Stimulated activated CD4-positive, alpha-beta T cell treated with anti-CD3 and anti-CD28 coated beads, TNF-alpha, amount 100 ng/mL, for 1 hour (primary cell): ENCODE data around the gene PLD6.
"Not testable (repeated sequence)": the region's sequence is repeated elsewhere in the genome, so short reads cannot be mapped to it uniquely, and the experiment has no call there.

Experiments
- DNase-seq, 3 donors: peaks; one replicate each; pipeline ENCODE4 v3.0.0-alpha.2; 2020; ENCODE audit warnings: low read depth in 3 of 3, low spot score in 1 of 3

PLD6 gene

DNA sequence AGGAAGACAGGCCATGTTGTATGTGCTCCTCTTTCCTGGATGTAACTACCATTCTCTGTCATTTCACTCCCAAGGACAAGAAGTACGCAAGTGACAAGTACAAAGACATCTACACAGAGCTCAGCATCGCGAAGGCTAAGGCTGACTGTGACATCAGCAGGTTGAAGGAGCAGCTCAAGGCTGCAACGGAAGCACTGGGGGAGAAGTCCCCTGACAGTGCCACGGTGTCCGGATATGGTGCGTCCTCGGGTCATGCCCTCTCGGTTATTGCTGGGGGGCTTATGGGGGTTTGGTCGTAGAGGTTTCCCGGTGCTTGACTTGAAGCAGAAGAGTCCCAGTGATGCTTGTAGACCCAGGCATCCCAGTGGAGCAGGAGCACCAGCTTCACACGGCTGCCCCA lies 29.0 kb downstream of the PLD6 start:
- DNase-seq: no peak

DNA sequence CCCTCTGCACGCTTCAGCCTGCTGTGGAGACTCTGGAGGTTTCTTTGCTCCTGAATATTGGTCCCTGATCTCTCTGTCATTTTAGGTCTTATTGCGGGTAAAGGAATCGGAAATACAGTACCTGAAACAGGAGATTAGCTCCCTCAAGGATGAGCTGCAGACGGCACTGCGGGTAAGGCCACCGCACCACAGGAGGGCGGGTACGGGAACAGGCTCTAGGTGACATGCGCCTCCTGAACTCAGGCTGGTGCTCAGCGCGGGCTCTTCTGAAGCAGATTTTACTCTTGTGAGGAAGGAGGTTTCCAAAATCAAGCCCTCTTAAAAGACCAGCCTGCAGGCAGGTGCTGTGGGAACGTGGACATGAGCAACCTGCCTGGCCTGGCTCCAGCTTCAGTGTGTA lies 29.8 kb downstream of the PLD6 start:
- DNase-seq: no peak

DNA sequence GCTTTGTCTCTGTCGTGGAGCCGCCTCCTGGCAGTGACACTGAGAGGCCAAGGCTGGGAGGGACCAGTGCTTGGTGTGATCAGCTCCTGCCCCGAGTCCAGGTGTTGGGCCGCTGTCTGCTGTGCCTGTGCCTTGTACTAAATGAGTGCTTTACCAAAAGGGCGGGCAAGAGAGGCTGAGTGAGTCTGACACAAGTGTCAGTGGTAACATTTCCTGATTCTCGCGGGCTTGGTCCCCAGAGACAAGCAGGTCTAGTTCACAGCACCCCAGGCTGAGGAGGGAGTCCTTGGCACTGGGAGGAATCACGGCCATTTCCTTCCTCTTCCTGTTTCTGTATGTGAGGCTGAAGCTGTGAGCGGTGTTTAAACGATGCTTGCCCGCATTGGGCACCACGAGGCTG lies 30.2 kb downstream of the PLD6 start:
- DNase-seq: no peak

DNA sequence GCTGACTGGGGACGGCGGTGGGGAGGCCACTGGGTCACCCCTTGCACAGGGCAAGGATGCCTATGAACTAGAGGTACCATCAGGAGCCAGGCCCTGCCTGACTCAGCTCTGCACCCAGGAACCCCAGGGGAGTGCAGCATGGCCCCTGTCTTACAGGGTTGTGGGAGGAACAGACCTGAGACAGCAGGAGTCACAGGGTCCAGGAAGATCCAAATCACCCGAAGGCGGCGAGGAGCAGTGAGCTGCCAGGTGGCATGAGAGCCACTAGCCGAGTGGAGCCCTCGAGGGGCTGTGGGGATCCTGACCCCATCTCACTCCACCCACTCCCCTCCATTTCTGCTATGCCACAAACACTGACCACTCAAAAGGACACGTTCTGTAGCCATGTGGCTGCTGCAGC lies 30.8 kb downstream of the PLD6 start:
- DNase-seq: no peak

DNA sequence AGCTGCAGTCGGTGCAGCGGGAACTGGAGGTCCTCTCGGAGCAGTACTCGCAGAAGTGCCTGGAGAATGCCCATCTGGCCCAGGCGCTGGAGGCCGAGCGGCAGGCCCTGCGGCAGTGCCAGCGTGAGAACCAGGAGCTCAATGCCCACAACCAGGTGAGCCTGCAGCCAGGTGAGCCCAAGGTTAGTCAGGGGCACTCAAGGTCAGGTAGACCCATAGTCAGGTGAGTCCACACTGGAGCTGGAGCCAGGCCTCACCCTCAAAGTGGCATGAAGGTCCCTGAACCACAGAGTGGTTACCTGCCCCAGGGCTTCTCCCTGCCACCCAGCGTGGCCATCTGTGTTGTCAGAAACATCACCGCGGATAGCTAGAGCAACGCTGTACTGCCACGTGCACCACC lies 32.2 kb downstream of the PLD6 start:
- DNase-seq: no peak

DNA sequence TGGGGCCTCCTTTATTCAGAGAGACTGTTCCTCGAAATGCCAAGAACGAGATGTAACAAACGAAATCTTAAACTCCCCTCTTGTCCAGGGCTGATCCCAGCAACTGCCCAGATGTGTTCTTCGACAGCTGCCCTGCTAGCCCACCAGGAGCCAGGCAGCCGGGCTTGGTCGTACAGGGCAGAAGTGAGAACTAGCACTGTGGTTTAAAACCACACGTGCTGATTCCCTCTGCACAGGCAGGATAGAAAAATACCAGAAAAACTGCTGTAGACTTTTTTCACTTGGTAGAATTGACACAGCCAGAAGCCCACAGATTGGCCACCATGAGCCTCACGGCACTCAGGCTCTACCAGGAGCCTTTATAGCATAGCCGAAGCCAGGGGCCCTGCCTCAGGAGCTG lies 33.1 kb downstream of the PLD6 start:
- no peak for DNase-seq

DNA sequence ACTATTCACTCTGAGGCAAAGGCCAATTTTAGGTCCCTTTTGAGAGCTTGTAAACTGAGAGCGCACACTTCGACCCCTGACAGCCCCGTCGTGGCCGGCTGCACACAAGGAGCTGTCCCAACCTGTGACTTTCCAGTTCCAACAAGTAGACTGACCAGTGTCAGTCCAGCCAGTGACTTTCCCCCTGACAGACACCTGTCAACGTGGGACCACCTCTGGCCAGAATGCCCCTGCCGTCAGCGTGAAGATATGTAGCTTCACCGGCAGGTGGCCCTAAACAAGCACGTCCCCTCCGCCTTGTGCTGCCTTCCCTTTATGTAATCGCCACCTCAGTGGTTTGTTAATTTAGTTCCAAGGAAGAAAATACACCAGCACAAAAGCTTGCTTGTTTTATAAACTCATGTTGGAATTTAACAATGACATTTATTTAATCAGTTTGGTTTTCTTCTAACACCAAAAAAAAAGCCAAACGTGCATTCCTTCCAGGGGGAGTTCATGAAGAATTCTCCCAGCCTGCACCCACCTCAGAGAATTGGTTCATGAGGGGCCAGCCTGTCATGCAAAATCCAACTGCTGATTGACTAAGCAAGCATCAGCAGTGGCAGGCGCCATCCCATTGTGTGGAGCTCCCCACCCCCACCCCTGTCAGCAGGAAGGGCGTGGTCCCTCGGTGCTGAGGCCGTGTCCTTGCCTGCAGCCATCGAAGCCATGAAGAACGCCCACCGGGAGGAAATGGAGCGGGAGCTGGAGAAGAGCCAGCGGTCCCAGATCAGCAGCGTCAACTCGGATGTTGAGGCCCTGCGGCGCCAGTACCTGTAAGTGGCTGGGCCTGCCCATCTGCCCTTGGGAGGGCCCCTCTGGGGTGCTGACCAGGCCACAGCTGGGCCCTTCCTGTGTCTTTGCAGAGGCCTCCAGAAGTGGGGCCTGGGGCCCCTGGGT lies 33.9 kb downstream of the PLD6 start:
- no peak for DNase-seq

DNA sequence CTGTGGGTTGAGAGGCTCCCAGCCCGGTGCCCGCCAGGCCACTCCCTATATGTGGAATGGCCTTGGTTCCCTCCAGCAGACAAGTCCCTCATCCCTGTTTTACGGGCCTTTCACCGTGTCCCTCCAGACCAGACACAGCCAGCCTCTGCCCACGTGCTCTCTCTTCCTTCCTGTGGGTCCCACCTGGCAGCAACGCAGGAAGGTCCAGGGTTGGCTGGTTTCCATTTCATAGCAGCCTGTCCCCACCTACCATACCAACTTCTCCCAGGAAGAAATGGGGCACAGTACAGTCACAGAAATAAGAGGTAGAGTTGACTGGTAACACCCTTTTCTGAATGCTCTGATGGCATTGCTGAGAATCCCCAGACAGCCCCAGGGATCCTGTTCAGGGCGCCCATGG lies 34.9 kb downstream of the PLD6 start:
- DNase-seq: no peak

DNA sequence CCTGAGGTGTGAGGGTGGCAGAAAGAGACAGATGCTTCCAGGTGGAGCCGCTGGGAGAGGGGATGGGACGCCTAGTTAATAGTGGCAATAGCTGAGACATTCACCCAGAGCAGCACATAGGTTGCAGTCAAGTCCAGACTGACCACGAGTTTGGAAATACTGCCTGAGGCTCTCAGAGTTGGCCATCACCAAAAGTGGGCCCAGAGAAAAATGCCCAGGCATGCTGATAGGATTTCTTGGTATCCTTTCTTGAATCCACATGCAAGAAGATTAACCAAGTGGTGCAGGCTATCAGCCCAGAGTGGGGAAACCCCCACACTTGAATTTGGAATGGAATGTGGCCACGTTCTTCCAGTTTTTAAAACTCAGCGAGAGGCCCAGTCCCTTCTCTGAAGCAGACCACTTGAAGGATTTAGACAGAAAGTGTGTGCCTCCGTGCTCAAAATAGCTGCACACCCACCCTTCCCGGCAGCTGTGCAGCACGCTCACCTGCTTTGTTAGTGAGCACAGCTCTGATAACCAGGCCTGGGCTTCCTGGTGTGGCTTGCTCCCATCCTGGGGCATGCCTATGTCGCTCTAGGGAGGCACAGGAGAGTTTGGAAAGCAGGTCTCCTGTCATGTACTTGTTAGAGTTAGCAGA lies 35.7 kb downstream of the PLD6 start:
- DNase-seq: no peak

DNA sequence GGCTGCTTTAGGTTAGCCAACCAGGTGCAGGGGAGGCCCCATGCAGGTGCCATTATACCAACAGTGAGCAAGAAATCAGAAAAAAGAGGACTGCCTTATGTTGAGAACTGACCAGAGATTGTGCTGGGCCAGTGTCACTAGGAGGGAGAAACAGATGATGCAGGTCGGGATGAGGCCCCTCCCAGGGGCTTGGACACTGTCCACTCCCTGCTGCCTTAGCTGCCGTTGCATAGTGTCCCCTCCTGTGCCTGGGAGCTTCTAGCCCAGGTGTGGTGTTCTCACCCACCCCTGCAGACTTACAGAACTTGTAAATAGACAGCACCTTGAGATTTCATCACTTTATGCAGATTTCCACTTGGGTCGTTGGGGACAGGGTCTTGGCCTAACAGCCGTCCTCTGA lies 36.7 kb downstream of the PLD6 start:
- DNase-seq: no peak

DNA sequence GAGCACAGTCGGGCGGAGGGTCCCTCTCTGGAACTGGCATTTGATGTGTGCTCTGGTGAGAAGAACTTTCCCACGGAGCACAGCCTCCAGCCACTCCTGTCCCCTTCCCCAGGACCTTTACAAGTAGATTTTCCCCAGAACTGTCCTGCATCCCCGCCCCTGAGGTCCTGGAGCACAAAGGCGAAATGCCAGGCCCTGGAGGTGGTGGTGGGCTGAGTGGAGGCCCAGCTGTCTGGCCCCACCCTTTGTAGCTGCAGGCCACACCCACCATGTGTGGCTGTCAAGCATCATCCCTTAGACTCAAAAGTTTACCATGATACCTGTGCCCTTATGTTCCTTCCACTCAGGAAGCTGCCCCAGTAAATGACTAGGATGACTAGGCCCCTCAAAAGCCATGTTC lies 37.7 kb downstream of the PLD6 start:
- DNase-seq: no peak

DNA sequence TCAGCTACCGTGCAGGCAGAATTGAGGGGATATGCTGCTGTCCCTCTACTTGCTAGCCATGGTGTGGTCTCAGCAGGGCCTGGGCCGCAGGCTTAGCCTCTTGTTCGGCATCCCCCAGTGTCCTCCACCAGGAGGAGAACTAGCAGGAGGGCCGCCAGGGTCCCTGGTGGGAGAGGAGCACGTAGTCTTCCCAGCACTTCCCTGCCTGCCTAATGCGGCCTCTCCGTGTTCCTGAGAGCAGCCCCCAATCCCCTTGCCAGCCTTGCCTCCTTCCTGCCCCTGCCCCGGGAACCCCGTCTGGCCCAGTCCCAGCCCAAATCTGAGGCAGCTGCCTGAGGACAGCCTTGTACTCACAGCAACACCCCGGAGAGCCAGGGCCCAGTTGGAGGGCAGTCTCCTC lies 38.1 kb downstream of the PLD6 start:
- no peak for DNase-seq

DNA sequence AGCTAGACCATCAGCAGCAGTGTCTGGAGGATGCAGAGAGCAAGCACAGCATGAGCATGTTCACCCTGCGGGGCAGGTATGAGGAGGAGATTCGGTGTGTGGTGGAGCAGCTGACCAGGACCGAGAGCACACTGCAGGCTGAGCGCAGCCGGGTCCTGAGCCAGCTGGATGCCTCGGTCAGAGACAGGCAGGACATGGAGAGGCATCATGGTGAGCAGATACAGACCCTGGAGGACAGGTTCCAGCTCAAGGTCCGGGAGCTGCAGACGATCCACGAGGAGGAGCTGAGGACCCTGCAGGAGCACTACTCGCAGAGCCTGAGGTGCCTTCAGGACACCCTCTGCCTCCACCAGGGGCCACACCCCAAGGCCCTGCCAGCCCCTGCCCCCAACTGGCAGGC lies 38.8 kb downstream of the PLD6 start:
- no peak for DNase-seq

DNA sequence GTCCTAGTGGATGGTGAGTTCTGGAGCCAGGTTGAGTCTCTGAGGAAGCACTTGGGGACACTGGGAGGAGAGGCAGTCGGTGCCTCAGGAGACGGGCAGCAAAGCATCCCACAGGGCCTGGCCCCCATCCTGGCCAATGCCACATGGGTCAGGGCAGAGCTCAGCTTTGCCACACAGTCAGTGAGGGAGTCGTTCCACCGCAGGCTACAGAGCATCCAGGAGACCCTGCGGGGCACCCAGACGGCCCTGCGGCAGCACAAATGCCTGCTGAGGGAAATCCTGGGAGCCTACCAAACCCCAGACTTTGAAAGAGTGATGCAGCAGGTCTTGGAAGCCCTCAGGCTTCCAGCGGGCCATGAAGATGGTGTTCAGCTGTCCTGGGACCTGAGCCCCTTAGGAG lies 39.7 kb downstream of the PLD6 start:
- no peak for DNase-seq

DNA sequence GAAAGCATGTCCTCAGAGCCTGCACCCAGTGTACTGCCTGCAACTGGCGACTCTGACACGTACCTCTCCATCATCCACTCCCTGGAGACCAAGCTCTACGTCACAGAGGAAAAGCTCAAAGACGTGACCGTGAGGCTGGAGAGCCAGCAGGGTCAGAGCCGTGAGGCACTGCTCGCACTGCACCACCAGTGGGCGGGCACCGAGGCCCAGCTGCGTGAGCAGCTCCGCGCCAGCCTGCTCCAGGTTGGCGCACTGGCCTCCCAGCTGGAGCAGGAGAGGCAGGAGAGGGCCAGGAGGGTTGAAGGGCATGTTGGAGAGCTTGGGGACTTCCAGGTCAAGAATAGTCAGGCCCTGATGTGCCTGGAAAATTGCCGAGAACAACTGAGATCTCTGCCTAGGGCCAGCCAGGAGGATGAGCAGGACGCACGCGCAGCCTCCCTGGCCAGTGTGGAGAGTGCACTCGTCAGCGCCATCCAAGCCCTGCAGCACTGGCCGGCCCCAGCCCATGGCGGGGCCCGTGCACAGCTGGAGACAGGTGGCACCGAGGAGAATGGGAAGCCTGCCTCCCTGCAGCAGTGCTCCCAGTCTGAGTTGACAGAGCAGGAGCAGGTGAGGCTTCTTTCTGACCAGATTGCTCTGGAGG lies 40.3 kb downstream of the PLD6 start:
- no peak for DNase-seq

DNA sequence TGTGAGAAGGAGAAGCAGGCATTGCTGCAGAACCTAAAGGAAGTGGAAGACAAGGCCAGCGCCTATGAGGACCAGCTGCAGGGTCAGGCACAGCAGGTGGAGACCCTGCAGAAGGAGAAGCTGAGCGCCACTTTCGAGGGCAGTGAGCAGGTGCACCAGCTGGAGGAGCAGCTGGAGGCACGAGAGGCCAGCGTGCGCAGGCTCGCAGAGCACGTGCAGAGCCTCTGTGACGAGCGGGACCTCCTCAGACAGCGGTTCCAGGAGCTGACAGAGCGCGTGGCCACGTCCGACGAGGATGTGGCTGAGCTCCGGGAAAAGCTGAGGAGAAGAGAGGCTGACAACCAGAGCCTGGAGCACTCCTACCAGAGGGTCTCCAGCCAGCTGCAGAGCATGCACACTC lies 41.5 kb downstream of the PLD6 start:
- no peak for DNase-seq

DNA sequence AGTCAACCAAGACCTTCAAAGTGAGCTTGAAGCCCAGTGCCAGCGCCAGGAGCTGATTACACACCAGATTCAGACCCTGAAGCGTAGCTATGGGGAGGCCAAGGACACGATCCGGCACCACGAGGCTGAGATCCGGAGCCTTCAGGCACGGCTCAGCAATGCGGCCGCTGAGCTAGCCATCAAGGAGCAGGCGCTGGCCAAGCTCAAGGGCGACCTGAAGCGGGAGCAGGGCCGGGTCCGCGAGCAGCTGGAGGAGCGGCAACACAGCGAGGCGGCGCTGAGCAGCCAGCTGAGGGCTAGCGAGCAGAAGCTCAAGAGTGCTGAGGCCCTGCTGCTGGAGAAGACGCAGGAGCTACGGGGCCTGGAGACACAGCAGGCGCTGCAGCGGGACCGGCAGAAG lies 42.0 kb downstream of the PLD6 start:
- DNase-seq: no peak

DNA sequence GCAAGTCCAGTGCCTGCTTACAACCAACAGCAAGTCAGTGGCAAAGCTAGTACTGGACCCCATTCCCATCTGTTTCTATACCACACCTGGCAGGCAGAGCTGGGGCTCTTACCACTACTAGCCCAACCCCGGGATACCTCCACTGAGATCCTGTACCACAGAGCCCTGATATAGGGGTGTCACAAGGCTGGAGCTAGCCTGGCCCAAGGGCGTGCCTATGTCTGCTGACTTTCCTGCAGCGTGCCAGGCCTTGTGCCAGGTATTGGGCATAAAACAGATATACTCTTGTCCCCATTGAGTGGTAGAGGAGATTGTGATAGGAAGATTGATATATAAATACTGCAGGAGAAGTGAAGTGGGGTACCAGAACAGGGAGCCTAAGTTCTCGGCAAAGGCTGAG lies 44.4 kb downstream of the PLD6 start:
- no peak for DNase-seq

DNA sequence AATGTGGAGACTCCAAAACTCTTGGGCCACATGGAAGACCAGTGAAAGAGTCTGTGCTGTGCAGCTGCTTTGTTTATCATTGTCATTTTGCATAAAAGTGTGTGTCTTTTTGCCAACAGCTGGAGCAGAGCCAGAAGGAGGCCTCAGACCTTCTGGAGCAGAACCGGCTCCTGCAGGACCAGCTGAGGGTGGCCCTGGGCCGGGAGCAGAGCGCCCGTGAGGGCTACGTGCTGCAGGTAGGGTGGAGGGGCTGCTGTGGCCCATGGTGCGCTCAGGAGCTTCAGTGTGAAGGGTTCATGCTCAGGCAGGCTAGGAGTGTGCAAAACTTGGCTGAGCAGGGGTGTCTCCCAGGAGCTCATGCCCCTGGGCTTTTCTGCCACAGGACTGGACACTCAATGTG lies 45.0 kb downstream of the PLD6 start:
- DNase-seq: no peak

DNA sequence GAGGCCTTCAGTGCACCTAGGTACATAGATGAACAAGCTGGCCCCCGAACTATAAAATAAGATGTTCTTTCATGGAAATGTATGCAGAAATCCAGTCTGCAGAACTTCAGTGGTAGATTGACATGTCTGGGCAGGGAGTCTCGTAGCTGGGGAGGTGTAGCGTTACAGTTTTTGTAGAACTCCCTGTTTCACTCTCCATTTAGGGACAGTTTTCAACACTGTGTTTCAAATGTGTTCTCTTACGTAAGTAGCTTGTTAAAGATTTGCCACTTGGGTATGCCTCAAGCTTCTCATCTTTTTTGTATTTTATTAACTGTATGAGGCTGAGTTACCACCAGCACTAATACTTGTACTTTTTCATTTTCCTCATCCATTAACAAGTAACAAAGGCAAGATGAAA lies 46.6 kb downstream of the PLD6 start:
- DNase-seq: no peak

DNA sequence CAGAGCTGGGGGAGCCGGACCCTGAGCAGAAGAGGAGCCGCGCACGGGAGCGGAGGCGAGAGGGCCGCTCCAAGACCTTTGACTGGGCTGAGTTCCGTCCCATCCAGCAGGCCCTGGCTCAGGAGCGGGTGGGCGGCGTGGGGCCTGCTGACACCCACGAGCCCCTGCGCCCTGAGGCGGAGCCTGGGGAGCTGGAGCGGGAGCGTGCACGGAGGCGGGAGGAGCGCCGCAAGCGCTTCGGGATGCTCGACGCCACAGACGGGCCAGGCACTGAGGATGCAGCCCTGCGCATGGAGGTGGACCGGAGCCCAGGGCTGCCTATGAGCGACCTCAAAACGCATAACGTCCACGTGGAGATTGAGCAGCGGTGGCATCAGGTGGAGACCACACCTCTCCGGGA lies 47.6 kb downstream of the PLD6 start:
- not testable (repeated sequence) for DNase-seq

DNA sequence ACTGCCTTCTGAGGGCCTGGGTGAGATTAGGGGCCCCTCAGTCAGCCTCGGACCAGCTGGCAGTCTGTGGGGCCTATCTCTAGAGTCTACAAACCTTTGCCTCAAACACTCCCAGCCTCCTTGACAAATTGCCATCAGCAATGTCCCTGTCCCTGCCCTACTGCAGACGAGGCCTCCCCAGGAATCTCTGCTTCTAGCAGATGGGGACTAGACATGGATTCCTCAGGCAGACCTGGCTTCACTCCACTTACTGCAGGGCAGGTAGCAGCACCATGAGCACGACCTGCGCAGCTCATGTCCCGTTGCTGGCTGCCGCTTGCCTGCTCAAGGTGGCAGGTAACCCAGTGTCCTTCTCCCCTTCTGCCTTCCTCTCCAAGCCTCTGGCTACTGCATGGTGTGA lies 49.1 kb downstream of the PLD6 start:
- DNase-seq: no peak
